Stomach smooth muscle (tissue), 2 donors: Measurements from ENCODE around the gene CDK6.

Experiments used
- H3K27ac ChIP-seq: one replicate; pipeline ENCODE4 v1.7.0; 2013; ENCODE audit warnings: mild to moderate bottlenecking, low read length, inconsistent platforms
- H3K27me3 ChIP-seq, 2 donors: one replicate each; pipeline ENCODE4 v1.7.0; 2013; ENCODE audit warnings: low read length in 2 of 2; ENCODE audit not compliant: insufficient read depth in 2 of 2, control insufficient read depth in 1 of 2
- H3K36me3 ChIP-seq, 2 donors: one replicate each; pipeline ENCODE4 v1.7.0; 2013; ENCODE audit warnings: low read length in 2 of 2; ENCODE audit not compliant: control insufficient read depth in 2 of 2, insufficient read depth in 2 of 2
- H3K4me1 ChIP-seq: one replicate; pipeline ENCODE4 v1.7.0; 2013; ENCODE audit warnings: low read length; ENCODE audit not compliant: control insufficient read depth, insufficient read depth
- H3K4me3 ChIP-seq, 2 donors: one replicate each; pipeline ENCODE4 v1.7.0; 2013; ENCODE audit warnings: low read length in 2 of 2
- H3K9ac ChIP-seq, 2 donors: one replicate each; pipeline ENCODE4 v1.7.0; 2013; ENCODE audit warnings: low read length in 2 of 2, mild to moderate bottlenecking in 1 of 2
- H3K9me3 ChIP-seq, 2 donors: one replicate each; pipeline ENCODE4 v1.7.0; 2013; ENCODE audit warnings: low read length in 2 of 2; ENCODE audit not compliant: control insufficient read depth in 2 of 2
- donor health status: healthy.
- donor health status: Pancreatic carcinoma.

Gene CDK6

GRCh38 chr7:92644406-92645113, 191.8 kb downstream of the CDK6 start:
- Histone ChIP-seq H3K36me3 (no peaks in the 10 kb centered on the region), H3K4me1 (no peaks in the 10 kb centered on the region), H3K27ac (no peak overlapping the region), H3K27me3 (no peaks in the 10 kb centered on the region), H3K4me3 (no peak overlapping the region), H3K9ac (no peak overlapping the region), H3K9me3 (no peaks in the 10 kb centered on the region)

DNA sequence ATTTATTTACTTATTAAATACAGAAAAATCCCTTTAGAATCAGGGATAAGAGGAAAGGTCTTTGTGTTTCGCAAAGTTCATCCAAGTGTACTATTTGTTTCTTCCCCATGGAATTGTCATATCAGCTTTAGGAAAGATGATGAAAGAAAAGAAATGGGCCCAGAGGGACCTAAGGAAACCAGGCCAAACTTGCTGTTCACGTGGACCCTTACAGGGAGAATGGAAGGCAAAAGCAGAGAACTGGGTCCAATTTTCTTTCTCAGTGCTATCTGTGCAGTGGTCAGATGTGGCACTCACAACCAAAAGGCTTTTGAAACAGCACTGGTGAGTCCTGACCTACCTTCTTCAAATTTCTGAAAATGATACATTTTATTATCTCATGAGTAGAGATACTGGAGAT, 192.6 kb downstream of the CDK6 start:
- no peaks in the 10 kb centered on the region for H3K36me3 ChIP-seq
- H3K27me3 ChIP-seq: no peaks in the 10 kb centered on the region
- no peak overlapping the region for H3K9ac ChIP-seq
- no peaks in the 10 kb centered on the region for H3K4me1 ChIP-seq
- H3K27ac ChIP-seq: no peak overlapping the region
- H3K9me3 ChIP-seq: no peaks in the 10 kb centered on the region
- H3K4me3 ChIP-seq: no peak overlapping the region

DNA sequence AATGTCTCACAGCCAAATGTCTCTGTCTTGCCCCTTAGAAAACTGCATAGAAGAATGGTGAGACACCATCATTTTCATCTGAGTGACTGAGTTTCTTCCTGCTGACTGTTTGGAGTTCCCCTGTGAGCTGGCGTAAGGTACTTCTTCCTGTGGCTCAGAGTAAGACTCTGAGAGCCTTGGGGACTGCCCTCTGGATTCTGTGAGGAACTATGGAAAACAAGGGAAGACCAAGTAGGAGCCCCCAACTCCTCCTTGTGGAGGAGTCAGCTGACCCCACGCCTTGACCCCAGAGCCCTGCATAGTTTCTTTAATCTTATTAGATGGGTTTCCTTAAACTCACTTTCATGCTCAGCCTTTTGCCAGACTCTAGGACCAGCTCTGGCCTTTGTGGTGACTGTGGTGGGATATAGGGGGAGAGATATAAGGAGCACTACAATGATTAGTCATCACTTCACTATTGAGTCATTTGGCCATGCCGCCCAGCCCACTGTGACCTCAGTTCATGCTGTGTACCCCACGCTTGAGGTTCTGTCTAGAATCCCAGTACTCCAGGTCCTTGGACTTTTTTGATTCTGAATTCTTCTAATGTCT, 194.4 kb downstream of the CDK6 start:
- H3K9me3 ChIP-seq: no peaks in the 10 kb centered on the region
- no peak overlapping the region for H3K9ac ChIP-seq
- H3K27ac ChIP-seq: no peak overlapping the region
- no peaks in the 10 kb centered on the region for H3K36me3 ChIP-seq
- H3K4me3 ChIP-seq: no peak overlapping the region
- H3K27me3 ChIP-seq: no peaks in the 10 kb centered on the region
- H3K4me1 ChIP-seq: no peaks in the 10 kb centered on the region

DNA sequence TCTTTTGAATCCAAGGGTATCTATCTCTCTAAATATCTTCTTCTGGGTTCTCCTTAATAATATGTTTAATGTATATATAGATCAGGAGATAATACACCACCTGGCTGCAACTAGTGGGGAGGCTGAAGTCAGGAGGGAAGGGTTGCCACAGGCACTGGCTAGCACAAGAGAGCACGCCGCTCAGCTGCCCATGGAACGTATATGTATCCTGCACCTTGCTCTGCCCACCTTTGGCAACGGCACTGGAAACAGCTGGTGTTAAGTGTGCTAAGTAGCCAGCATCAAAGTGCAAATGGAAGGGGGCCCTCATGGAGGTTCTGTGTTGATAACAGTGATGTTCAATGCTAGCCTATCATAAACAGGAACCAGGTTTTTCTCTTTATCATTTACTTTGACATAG, 196.4 kb downstream of the CDK6 start:
- no peak overlapping the region for H3K9ac ChIP-seq
- no peaks in the 10 kb centered on the region for H3K27me3 ChIP-seq
- no peak overlapping the region for H3K4me3 ChIP-seq
- H3K36me3 ChIP-seq: no peaks in the 10 kb centered on the region
- H3K4me1 ChIP-seq: peaks cover 3% of the 10 kb centered on the region
- H3K27ac ChIP-seq: no peak overlapping the region
- H3K9me3 ChIP-seq: no peaks in the 10 kb centered on the region

DNA sequence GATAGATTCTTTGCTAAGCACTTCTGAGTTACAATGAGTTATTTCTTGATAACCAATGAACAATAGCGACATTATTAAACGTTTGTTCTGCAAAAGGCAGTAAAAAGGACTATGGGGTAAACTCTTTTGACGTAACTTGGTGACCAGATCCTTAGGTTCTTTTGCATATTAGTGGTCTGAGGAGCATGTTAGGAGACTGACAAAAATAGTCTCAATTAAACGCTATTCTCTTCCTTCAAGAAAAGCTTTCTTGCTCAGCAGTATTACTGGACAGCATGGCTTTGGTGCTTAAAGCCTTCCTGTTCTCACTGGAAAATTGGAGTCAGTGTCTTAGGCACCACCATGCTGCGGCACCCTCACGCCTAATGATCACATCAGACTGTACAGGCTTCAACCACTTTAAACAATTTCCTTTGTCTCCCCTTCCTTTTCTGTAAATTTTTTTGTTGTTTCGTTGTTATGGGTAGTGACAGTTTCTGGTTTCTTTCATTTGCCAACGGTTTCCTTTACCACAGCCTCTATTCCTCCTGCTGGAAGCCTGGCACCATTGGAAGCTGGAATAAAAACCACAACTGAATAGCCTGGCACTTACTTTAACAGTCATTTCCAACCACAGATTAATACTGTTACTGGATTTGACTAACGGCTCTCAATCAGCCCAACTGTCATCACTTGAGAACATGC, 197.0 kb downstream of the CDK6 start:
- H3K4me3 ChIP-seq: no peak overlapping the region
- H3K27ac ChIP-seq: no peak overlapping the region
- H3K4me1 ChIP-seq: peaks cover 6% of the 10 kb centered on the region
- no peaks in the 10 kb centered on the region for H3K9me3 ChIP-seq
- H3K36me3 ChIP-seq: no peaks in the 10 kb centered on the region
- H3K27me3 ChIP-seq: no peaks in the 10 kb centered on the region
- H3K9ac ChIP-seq: no peak overlapping the region

DNA sequence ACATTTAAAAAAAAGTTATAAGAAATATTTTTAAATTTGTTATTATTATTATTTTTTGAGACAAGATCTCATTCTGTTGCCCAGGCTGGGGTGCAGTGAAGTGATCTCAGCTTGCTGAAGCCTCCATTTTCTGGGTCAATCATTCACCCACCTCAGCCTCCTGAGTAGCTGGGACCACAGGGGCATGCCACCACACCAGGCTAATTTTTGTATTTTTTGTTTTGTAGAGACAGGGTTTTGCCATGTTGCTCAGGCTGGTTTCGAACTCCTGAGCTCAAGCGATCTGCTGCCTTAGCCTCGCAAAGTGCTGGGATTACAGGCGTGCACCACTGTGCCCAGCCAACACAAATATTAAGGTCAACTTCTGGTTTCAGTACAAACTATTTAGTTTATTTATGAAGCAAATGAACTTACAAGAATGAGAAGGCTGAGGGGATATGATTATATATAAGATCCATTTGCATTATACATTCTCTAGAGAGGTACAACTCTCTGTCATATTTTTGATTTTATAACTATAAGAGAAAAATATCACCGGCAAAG, 200.3 kb downstream of the CDK6 start:
- H3K27me3 ChIP-seq: no peaks in the 10 kb centered on the region
- no peak overlapping the region for H3K9ac ChIP-seq
- H3K27ac ChIP-seq: no peak overlapping the region
- peaks cover 11% of the 10 kb centered on the region for H3K4me1 ChIP-seq
- no peak overlapping the region for H3K4me3 ChIP-seq
- no peaks in the 10 kb centered on the region for H3K9me3 ChIP-seq
- no peaks in the 10 kb centered on the region for H3K36me3 ChIP-seq

GRCh38 chr7:92635538-92635937, 200.8 kb downstream of the CDK6 start:
- Histone ChIP-seq H3K9me3 (no peaks in the 10 kb centered on the region), H3K27ac (no peak overlapping the region), H3K4me1 (peaks cover 11% of the 10 kb centered on the region), H3K9ac (no peak overlapping the region), H3K4me3 (no peak overlapping the region), H3K36me3 (no peaks in the 10 kb centered on the region), H3K27me3 (no peaks in the 10 kb centered on the region)

DNA sequence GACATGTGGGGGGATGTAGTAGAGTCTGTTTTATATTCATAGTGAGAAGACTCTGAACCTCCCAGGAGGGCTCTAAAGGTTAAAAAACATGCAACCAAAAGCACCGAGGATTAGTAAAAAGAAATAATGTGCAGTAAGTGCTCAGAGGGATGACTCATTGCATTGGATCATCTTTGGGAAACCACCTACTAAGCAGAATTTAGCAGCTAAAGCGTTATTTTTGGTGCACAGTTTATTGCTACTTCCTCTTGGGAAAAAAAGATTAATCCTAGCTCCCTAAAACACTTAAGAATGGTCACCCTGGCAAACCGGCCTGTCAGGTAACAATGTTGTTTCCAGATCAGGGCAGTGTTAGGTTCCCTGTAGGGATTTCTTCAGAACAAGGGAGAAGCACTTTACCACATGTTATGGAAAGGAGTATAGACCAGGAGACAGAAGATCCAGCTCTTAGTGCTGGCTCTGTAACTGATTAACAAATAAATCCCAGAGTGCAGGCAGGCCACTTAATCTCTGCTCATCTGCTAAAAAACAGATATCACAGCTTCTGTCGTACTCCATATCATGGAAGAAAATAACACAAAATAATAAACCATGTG, 201.4 kb downstream of the CDK6 start:
- no peak overlapping the region for H3K4me3 ChIP-seq
- H3K4me1 ChIP-seq: peaks cover 11% of the 10 kb centered on the region
- H3K27ac ChIP-seq: no peak overlapping the region
- H3K9me3 ChIP-seq: no peaks in the 10 kb centered on the region
- no peak overlapping the region for H3K9ac ChIP-seq
- no peaks in the 10 kb centered on the region for H3K36me3 ChIP-seq
- H3K27me3 ChIP-seq: no peaks in the 10 kb centered on the region

DNA sequence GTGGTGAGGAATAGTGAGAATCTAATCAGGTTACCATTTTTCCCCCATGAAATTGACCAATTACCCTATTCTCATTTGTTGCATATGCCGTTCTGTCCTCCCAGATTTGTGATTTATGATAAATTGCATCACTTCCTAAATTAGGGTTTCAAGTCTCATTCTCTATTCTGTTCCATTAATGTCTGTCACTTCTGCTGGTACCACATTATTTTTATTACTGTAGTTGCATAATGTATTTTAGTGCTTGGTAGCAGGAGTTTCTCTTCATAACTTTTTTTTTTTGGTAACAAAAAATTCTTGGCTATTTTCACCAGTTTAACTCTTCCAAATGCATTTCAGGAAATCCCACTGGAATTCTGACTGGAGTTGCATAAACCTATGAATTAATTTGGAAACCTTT, 202.2 kb downstream of the CDK6 start:
- H3K27ac ChIP-seq: no peak overlapping the region
- H3K27me3 ChIP-seq: no peaks in the 10 kb centered on the region
- H3K36me3 ChIP-seq: no peaks in the 10 kb centered on the region
- H3K4me3 ChIP-seq: no peak overlapping the region
- H3K9me3 ChIP-seq: no peaks in the 10 kb centered on the region
- H3K4me1 ChIP-seq: peaks cover 11% of the 10 kb centered on the region
- no peak overlapping the region for H3K9ac ChIP-seq

GRCh38 chr7:92633211-92633906, 203.0 kb downstream of the CDK6 start:
- Histone ChIP-seq H3K4me1 (peaks cover 11% of the 10 kb centered on the region), H3K9ac (peak overlapping the region in 1 of 2 donors; percentile 7), H3K4me3 (peak overlapping the region; percentile 29 to 47), H3K36me3 (no peaks in the 10 kb centered on the region), H3K9me3 (no peaks in the 10 kb centered on the region), H3K27ac (no peak overlapping the region), H3K27me3 (no peaks in the 10 kb centered on the region)
